Endodermal cell (in vitro differentiated cells): ENCODE data around the gene ATG10. TPM values are rescaled to one million over a fixed set of nuclear protein-coding genes. Genes with fewer than 3 reads are reported as not detected.
"Not testable (repeated sequence)": the region's sequence is repeated elsewhere in the genome, so short reads cannot be mapped to it uniquely, and the experiment has no call there.

Experiments used
- DNase-seq: peaks from one replicate; pipeline ENCODE4 v3.0.0-alpha.2; 2017
- H3K27ac ChIP-seq: 2 replicates; pipeline ENCODE4 v1.5.1; 2013; ENCODE audit warnings: mild to moderate bottlenecking, low read depth, low read length, moderate library complexity
- H3K27me3 ChIP-seq: 2 replicates; pipeline ENCODE4 v1.6.1; 2013; ENCODE audit warnings: mild to moderate bottlenecking, low read length, moderate library complexity; ENCODE audit not compliant: insufficient read depth, control insufficient read depth, poor library complexity, severe bottlenecking
- H3K36me3 ChIP-seq: 2 replicates; pipeline ENCODE4 v1.7.0; 2013; ENCODE audit warnings: mild to moderate bottlenecking, low read length, moderate library complexity; ENCODE audit not compliant: control insufficient read depth, insufficient read depth
- H3K4me1 ChIP-seq: one replicate; pipeline ENCODE4 v1.7.0; 2013; ENCODE audit warnings: low read length; ENCODE audit not compliant: control insufficient read depth, insufficient read depth
- H3K4me3 ChIP-seq: 2 replicates; pipeline ENCODE4 v1.5.1; 2013; ENCODE audit warnings: mild to moderate bottlenecking, low read length, moderate library complexity
- H3K9ac ChIP-seq: 2 replicates; pipeline ENCODE4 v1.6.1; 2013; ENCODE audit warnings: mild to moderate bottlenecking, low read length, moderate library complexity; ENCODE audit not compliant: poor library complexity, severe bottlenecking; ENCODE audit errors: extremely low read depth
- H3K9me3 ChIP-seq: 2 replicates; pipeline ENCODE4 v1.6.1; 2013; ENCODE audit warnings: mild to moderate bottlenecking, low read length, moderate library complexity; ENCODE audit not compliant: control insufficient read depth
- H3K27ac Mint-ChIP-seq: 2 replicates; pipeline ENCODE4 v1.8.0; 2020; ENCODE audit warnings: mixed read lengths
- H3K27me3 Mint-ChIP-seq: 2 replicates; pipeline ENCODE4 v1.8.0; 2021; ENCODE audit warnings: mild to moderate bottlenecking, mixed read lengths; ENCODE audit not compliant: insufficient read depth
- H3K36me3 Mint-ChIP-seq: 2 replicates; pipeline ENCODE4 v1.8.0; 2020; ENCODE audit warnings: low read depth, mixed read lengths
- H3K4me1 Mint-ChIP-seq: 2 replicates; pipeline ENCODE4 v1.8.0; 2020; ENCODE audit warnings: mixed read lengths
- H3K4me3 Mint-ChIP-seq: 2 replicates; pipeline ENCODE4 v1.8.0; 2020; ENCODE audit warnings: mild to moderate bottlenecking, moderate library complexity, mixed read lengths
- H3K9me3 Mint-ChIP-seq: 2 replicates; pipeline ENCODE4 v1.8.0; 2020; ENCODE audit warnings: mild to moderate bottlenecking, mixed read lengths
- CTCF ChIP-seq: fragments of 200-600 bp; sonication (generic); conservative IDR thresholded peaks from 2 replicates; pipeline ENCODE4 v1.5.0; 2021; ENCODE audit warnings: antibody characterized with exemption, mild to moderate bottlenecking
- WGBS, 2 experiments: methylation state at CpG; one replicate each; pipeline versions ENCODE4 v1.1.5 to v1.1.7; 2013; ENCODE audit warnings: missing lambda C conversion rate in 2 of 2, mixed read lengths in 1 of 2; ENCODE audit not compliant: insufficient coverage in 1 of 2, insufficient read length in 1 of 2; 5-methylcytosine and 5-hydroxymethylcytosine counted together
- total RNA-seq, 2 donors: library from RNA; stranded (reverse); fragmentation: NEBNext Ultra II Directional in 1 of 2; extraction: Animal tissue kit (Norgen Biotek cat#: 25700) in 1 of 2; gene quantifications; 2 replicates in 1 of 2; 3 replicates in 1 of 2; pipeline ENCODE4 v1.2.1, GENCODE V29; 2021

The ATG10 gene
- total RNA-seq, 2 donors from 2014 or later = 17.9 to 22.6 TPM

GRCh38 chr5:82137205-82137604, 165.4 kb downstream of the ATG10 start:
- TF ChIP-seq CTCF = no peak
- Histone ChIP-seq H3K9ac (no peak overlapping the region), H3K4me3 (no peak overlapping the region), H3K36me3 (no peaks in the 10 kb centered on the region), H3K27me3 (no peaks in the 10 kb centered on the region), H3K27ac (no peak overlapping the region), H3K4me1 (no peaks in the 10 kb centered on the region), H3K9me3 (peaks cover 14% of the 10 kb centered on the region)
- 94 to 98% methylated on average over 5 of the region's 5 CpGs for WGBS, 2 experiments
- Mint-ChIP-seq H3K9me3 (peaks cover 47% of the 10 kb centered on the region), H3K36me3 (peaks cover 18% of the 10 kb centered on the region), H3K4me3 (no peak overlapping the region), H3K27me3 (no peaks in the 10 kb centered on the region), H3K4me1 (no peaks in the 10 kb centered on the region), H3K27ac (no peak overlapping the region)
- no peak for DNase-seq

- WGBS, 2 experiments = 100% methylated on average over 6 of the region's 33 CpGs; no CpG with 5 or more reads in 1 of the 2 experiments
- H3K27ac ChIP-seq, H3K27me3 Mint-ChIP-seq, H3K27me3 ChIP-seq, H3K36me3 ChIP-seq, H3K9ac ChIP-seq, H3K4me1 Mint-ChIP-seq, DNase-seq, H3K4me3 ChIP-seq, H3K4me1 ChIP-seq, H3K27ac Mint-ChIP-seq, H3K4me3 Mint-ChIP-seq: not testable (repeated sequence)
- Mint-ChIP-seq H3K9me3 (peaks cover 37% of the 10 kb centered on the region), H3K36me3 (peaks cover 19% of the 10 kb centered on the region)
- H3K9me3 ChIP-seq = peaks cover 14% of the 10 kb centered on the region
These were observed 168.0 kb downstream of the ATG10 start for GRCh38 chr5:82139837-82140236.

- Mint-ChIP-seq H3K27ac (no peak overlapping the region), H3K36me3 (peaks cover 9% of the 10 kb centered on the region), H3K27me3 (no peaks in the 10 kb centered on the region), H3K4me1 (peaks cover 3% of the 10 kb centered on the region), H3K9me3 (peaks cover 20% of the 10 kb centered on the region), H3K4me3 (no peak overlapping the region)
- H3K4me1 ChIP-seq = no peaks in the 10 kb centered on the region
- H3K27ac ChIP-seq = no peak overlapping the region
- no peak overlapping the region for H3K9ac ChIP-seq
- DNase-seq = no peak
- no peaks in the 10 kb centered on the region for H3K36me3 ChIP-seq
- 94 to 96% methylated on average over 5 of the region's 5 CpGs for WGBS, 2 experiments
- no peaks in the 10 kb centered on the region for H3K27me3 ChIP-seq
- H3K9me3 ChIP-seq = peaks cover 11% of the 10 kb centered on the region
- no peak overlapping the region for H3K4me3 ChIP-seq
- TF ChIP-seq CTCF = no peak
These were observed 170.5 kb downstream of the ATG10 start for GRCh38 chr5:82142217-82142841.
